WTC11 (cell line): ENCODE data around the gene ADARB2. TPM values are rescaled to one million over a fixed set of nuclear protein-coding genes. Genes with fewer than 3 reads are reported as not detected.

Source experiments
- ATAC-seq: fragments of 200-7000 bp; cut with Tn5 transposase; 2 replicates; pipeline ENCODE4 v1.10.0; 2021; ENCODE audit warnings: mild to moderate bottlenecking, moderate library complexity
- CTCF ChIA-PET: fragments of 300-600 bp; sonication (Branson Sonifier 250); formaldehyde crosslinking; loops from one replicate; lab custom pipeline; 2021; ENCODE audit warnings: antibody characterized with exemption; lab: Charles Lee
- POLR2A ChIA-PET: fragments of 350-600 bp; sonication (Branson Sonifier 250); formaldehyde crosslinking; loops from one replicate; lab custom pipeline; 2021; ENCODE audit warnings: antibody characterized with exemption; lab: Charles Lee
- DNase-seq: peaks from one replicate; pipeline ENCODE4 v3.0.0; 2021; ENCODE audit warnings: low spot score
- H3K27ac Mint-ChIP-seq: 2 replicates; pipeline ENCODE4 v1.8.0; 2021; ENCODE audit warnings: mixed read lengths
- H3K27me3 Mint-ChIP-seq: 2 replicates; pipeline ENCODE4 v1.8.0; 2021; ENCODE audit warnings: low read depth, mild to moderate bottlenecking, moderate library complexity, mixed read lengths
- H3K36me3 Mint-ChIP-seq: 2 replicates; pipeline ENCODE4 v1.8.0; 2021; ENCODE audit warnings: mixed read lengths
- H3K4me1 Mint-ChIP-seq: 2 replicates; pipeline ENCODE4 v1.8.0; 2022; ENCODE audit warnings: mixed read lengths
- H3K4me3 Mint-ChIP-seq: 2 replicates; pipeline ENCODE4 v1.8.0; 2021; ENCODE audit warnings: mild to moderate bottlenecking, moderate library complexity, mixed read lengths
- H3K9me3 Mint-ChIP-seq: 2 replicates; pipeline ENCODE4 v1.8.0; 2021; ENCODE audit warnings: mixed read lengths
- ATF1 ChIP-seq: sonication (generic); formaldehyde crosslinking; IDR thresholded peaks from 2 replicates; pipeline ENCODE4 v1.8.1; 2023; ENCODE audit warnings: mild to moderate bottlenecking, moderate library complexity, missing genetic modification reagents
- CREM ChIP-seq: sonication (generic); formaldehyde crosslinking; IDR thresholded peaks from 2 replicates; pipeline ENCODE4 v1.8.1; 2022; ENCODE audit warnings: mild to moderate bottlenecking, missing genetic modification reagents, moderate library complexity
- EMX1 ChIP-seq: fragments of 250-450 bp; sonication (Bioruptor Pico); IDR thresholded peaks from 2 replicates; pipeline ENCODE4 v1.8.0; 2021; ENCODE audit warnings: mild to moderate bottlenecking
- GTF2I ChIP-seq: fragments of 250-450 bp; sonication (Bioruptor Pico); conservative IDR thresholded peaks from 2 replicates; pipeline ENCODE4 v1.4.0; 2021; ENCODE audit warnings: mild to moderate bottlenecking
- JAZF1 ChIP-seq: fragments of 250-450 bp; sonication (Bioruptor Pico); IDR thresholded peaks from 2 replicates; pipeline ENCODE4 v1.9.0; 2021; ENCODE audit warnings: moderate library complexity, mild to moderate bottlenecking, inconsistent platforms
- KAT7 ChIP-seq: sonication (generic); formaldehyde crosslinking; IDR thresholded peaks from 2 replicates; pipeline ENCODE4 v1.8.1; 2023; ENCODE audit warnings: missing genetic modification reagents, mild to moderate bottlenecking, borderline replicate concordance
- NFYB ChIP-seq: sonication (generic); formaldehyde crosslinking; conservative IDR thresholded peaks from 2 replicates; pipeline ENCODE4 v1.8.0; 2022; ENCODE audit warnings: low read depth, missing genetic modification reagents
- OVOL2 ChIP-seq: fragments of 250-450 bp; sonication (Bioruptor Pico); IDR thresholded peaks from 2 replicates; pipeline ENCODE4 v1.9.0; 2021; ENCODE audit warnings: mild to moderate bottlenecking, borderline replicate concordance
- SMAD3 ChIP-seq: sonication (generic); formaldehyde crosslinking; IDR thresholded peaks from 2 replicates; pipeline ENCODE4 v1.8.0; 2022; ENCODE audit warnings: missing genetic modification reagents, mild to moderate bottlenecking, borderline replicate concordance
- TCF7 ChIP-seq: sonication (generic); formaldehyde crosslinking; IDR thresholded peaks from 2 replicates; pipeline ENCODE4 v1.8.0; 2022; ENCODE audit warnings: mild to moderate bottlenecking, low read depth, missing genetic modification reagents, moderate library complexity
- ZNF121 ChIP-seq: sonication (generic); formaldehyde crosslinking; IDR thresholded peaks from 2 replicates; pipeline ENCODE4 v1.8.0; 2023; ENCODE audit warnings: missing genetic modification reagents
- ZNF263 ChIP-seq: sonication (generic); formaldehyde crosslinking; IDR thresholded peaks from 2 replicates; pipeline ENCODE4 v1.8.1; 2022; ENCODE audit warnings: low read depth, mild to moderate bottlenecking, moderate library complexity, missing genetic modification reagents
- ZNF416 ChIP-seq: fragments of 250-450 bp; sonication (Bioruptor Pico); IDR thresholded peaks from 2 replicates; pipeline ENCODE4 v1.9.0; 2021; ENCODE audit warnings: mild to moderate bottlenecking, inconsistent platforms
- total RNA-seq: library from RNA; stranded (reverse); gene quantifications from 3 replicates; pipeline ENCODE4 v1.2.3, GENCODE V29; 2021
- TF ChIP-seq, protein P1 (sequence below): sonication (generic); formaldehyde crosslinking; IDR thresholded peaks from 2 replicates; pipeline ENCODE4 v1.8.0; 2023; ENCODE audit warnings: missing genetic modification reagents
- TF ChIP-seq, protein P2 (sequence below): sonication (generic); formaldehyde crosslinking; IDR thresholded peaks from 2 replicates; pipeline ENCODE4 v1.8.1; 2023; ENCODE audit warnings: mild to moderate bottlenecking, missing genetic modification reagents, moderate library complexity
- TF ChIP-seq, protein P3 (sequence below): sonication (generic); formaldehyde crosslinking; IDR thresholded peaks from 2 replicates; pipeline ENCODE4 v1.8.1; 2023; ENCODE audit warnings: mild to moderate bottlenecking, missing genetic modification reagents
- TF ChIP-seq, protein P4 (sequence below): fragments of 250-450 bp; sonication (Bioruptor Pico); conservative IDR thresholded peaks from 2 replicates; pipeline ENCODE4 v1.9.0; 2021; ENCODE audit warnings: mild to moderate bottlenecking
- TF ChIP-seq, protein P5 (sequence below): sonication (generic); formaldehyde crosslinking; IDR thresholded peaks from 2 replicates; pipeline ENCODE4 v1.8.0; 2022; ENCODE audit warnings: mild to moderate bottlenecking, missing genetic modification reagents
- TF ChIP-seq, protein P6 (sequence below): sonication (generic); formaldehyde crosslinking; IDR thresholded peaks from 2 replicates; pipeline ENCODE4 v1.8.1; 2022; ENCODE audit warnings: mild to moderate bottlenecking, missing genetic modification reagents, moderate library complexity, borderline replicate concordance
- TF ChIP-seq, protein P7 (sequence below): sonication (generic); formaldehyde crosslinking; IDR thresholded peaks from 2 replicates; pipeline ENCODE4 v1.8.1; 2023; ENCODE audit warnings: mild to moderate bottlenecking, moderate library complexity, missing genetic modification reagents
- TF ChIP-seq, protein P8 (sequence below): fragments of 250-450 bp; sonication (Bioruptor Pico); IDR thresholded peaks from 2 replicates; pipeline ENCODE4 v1.9.0; 2021; ENCODE audit warnings: mild to moderate bottlenecking, borderline replicate concordance

Gene ADARB2
- total RNA-seq, 1 experiment from 2014 or later = 3.7 TPM

DNA sequence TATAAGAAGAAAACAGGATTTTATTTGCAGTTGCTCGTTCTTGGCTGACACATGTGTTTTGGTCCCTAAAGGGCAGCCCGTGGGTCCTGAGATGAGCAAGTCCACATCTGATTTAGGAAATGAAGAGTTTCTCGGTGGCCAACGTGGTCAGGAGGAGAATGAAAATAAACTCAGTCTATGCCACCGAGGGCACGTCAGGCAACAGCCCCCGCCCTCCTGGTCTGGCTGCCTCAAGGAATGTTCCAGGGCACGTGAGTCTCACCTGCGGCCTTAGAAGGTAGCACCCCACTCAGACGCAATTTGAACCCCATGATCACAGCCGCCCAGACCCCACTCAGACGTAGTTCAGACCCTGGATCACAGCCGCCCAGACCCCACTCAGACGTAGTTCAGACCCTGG is 197.2 kb downstream of the ADARB2 start:
- TF ChIP-seq KAT7 (no peak), ZNF416 (no peak), TCF7 (CRISPR knock-in tag) (no peak), JAZF1 (CRISPR knock-in tag) (no peak), ZNF263 (CRISPR knock-in tag) (no peak), ZNF121 (CRISPR knock-in tag) (no peak), CREM (CRISPR knock-in tag) (no peak), EMX1 (CRISPR knock-in tag) (no peak), GTF2I (CRISPR knock-in tag) (no peak)
- TF ChIP-seq, protein P1, sequence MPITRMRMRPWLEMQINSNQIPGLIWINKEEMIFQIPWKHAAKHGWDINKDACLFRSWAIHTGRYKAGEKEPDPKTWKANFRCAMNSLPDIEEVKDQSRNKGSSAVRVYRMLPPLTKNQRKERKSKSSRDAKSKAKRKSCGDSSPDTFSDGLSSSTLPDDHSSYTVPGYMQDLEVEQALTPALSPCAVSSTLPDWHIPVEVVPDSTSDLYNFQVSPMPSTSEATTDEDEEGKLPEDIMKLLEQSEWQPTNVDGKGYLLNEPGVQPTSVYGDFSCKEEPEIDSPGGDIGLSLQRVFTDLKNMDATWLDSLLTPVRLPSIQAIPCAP (CRISPR knock-in tag) = no peak
- TF ChIP-seq, protein P2, sequence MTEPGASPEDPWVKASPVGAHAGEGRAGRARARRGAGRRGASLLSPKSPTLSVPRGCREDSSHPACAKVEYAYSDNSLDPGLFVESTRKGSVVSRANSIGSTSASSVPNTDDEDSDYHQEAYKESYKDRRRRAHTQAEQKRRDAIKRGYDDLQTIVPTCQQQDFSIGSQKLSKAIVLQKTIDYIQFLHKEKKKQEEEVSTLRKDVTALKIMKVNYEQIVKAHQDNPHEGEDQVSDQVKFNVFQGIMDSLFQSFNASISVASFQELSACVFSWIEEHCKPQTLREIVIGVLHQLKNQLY (CRISPR knock-in tag) = no peak
- TF ChIP-seq, protein P3, sequence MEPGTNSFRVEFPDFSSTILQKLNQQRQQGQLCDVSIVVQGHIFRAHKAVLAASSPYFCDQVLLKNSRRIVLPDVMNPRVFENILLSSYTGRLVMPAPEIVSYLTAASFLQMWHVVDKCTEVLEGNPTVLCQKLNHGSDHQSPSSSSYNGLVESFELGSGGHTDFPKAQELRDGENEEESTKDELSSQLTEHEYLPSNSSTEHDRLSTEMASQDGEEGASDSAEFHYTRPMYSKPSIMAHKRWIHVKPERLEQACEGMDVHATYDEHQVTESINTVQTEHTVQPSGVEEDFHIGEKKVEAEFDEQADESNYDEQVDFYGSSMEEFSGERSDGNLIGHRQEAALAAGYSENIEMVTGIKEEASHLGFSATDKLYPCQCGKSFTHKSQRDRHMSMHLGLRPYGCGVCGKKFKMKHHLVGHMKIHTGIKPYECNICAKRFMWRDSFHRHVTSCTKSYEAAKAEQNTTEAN (CRISPR knock-in tag) = no peak
- TF ChIP-seq, protein P4, sequence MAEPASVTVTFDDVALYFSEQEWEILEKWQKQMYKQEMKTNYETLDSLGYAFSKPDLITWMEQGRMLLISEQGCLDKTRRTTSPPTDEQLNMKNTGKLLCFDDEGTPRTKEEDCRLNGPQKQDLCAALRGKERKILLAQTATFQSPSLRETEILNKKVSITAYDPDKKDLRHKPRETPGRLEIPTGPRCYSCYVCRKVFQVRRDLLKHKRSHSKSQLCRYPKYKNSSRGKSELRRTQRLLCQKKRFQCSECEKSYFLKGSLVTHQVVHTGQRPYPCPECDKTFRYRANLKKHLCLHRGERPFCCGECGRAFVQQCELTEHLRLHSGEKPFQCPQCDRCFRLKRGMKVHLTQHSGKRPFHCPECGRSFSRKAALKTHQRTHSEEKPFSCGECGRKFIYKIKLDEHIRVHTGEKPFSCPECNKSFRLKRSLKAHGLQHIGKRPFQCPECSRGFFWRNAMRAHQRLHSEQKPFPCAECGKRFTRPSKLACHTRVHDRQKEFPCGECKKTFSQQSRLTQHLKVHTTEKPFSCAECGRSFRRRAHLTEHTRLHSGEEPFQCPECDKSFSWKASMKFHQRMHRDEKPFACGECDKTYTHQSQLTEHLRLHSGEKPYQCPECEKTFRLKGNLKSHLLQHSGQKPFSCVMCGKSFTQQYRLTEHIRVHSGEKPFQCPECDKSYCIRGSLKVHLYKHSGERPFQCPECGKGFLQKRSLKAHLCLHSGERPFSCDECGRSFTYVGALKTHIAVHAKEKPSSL (CRISPR knock-in tag) = no peak
- TF ChIP-seq, protein P5, sequence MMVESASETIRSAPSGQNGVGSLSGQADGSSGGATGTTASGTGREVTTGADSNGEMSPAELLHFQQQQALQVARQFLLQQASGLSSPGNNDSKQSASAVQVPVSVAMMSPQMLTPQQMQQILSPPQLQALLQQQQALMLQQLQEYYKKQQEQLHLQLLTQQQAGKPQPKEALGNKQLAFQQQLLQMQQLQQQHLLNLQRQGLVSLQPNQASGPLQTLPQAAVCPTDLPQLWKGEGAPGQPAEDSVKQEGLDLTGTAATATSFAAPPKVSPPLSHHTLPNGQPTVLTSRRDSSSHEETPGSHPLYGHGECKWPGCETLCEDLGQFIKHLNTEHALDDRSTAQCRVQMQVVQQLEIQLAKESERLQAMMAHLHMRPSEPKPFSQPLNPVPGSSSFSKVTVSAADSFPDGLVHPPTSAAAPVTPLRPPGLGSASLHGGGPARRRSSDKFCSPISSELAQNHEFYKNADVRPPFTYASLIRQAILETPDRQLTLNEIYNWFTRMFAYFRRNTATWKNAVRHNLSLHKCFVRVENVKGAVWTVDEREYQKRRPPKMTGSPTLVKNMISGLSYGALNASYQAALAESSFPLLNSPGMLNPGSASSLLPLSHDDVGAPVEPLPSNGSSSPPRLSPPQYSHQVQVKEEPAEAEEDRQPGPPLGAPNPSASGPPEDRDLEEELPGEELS (CRISPR knock-in tag) = no peak
- TF ChIP-seq, protein P6, sequence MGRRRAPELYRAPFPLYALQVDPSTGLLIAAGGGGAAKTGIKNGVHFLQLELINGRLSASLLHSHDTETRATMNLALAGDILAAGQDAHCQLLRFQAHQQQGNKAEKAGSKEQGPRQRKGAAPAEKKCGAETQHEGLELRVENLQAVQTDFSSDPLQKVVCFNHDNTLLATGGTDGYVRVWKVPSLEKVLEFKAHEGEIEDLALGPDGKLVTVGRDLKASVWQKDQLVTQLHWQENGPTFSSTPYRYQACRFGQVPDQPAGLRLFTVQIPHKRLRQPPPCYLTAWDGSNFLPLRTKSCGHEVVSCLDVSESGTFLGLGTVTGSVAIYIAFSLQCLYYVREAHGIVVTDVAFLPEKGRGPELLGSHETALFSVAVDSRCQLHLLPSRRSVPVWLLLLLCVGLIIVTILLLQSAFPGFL (CRISPR knock-in tag) = no peak
- Mint-ChIP-seq H3K9me3 (no peaks in the 10 kb centered on the region), H3K4me3 (no peak overlapping the region), H3K36me3 (no peaks in the 10 kb centered on the region), H3K4me1 (no peaks in the 10 kb centered on the region), H3K27ac (no peak overlapping the region), H3K27me3 (no peaks in the 10 kb centered on the region)
- ChIA-PET POLR2A (no interaction called here), CTCF (no interaction called here)
- ATAC-seq (no peak), DNase-seq (peak; percentile 3)

DNA sequence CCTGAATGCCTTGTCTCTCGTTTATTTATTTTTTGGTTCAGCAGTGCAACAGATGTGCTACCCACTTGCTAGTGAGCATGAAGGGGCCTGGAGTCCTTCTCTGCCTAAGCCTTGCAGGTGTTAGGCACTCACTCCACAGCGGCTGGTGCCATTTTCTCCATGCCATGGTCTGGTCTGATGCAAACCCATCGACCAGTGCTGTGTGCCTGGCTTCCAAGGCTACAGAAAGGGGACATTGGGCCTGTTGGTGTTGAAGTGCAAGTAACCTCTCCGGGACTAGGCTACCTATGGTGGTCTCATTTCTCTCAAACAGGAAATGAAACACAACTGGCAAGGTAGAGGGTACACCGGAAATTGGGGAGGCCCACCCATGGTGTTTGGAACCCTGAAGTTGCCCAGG is 198.1 kb downstream of the ADARB2 start:
- DNase-seq (peak; percentile 7), ATAC-seq (no peak)
- ChIA-PET CTCF (no interaction called here), POLR2A (no interaction called here)
- no peaks in the 10 kb centered on the region for H3K9me3 Mint-ChIP-seq
- no peaks in the 10 kb centered on the region for H3K4me1 Mint-ChIP-seq
- H3K4me3 Mint-ChIP-seq = no peak overlapping the region
- H3K36me3 Mint-ChIP-seq = no peaks in the 10 kb centered on the region
- no peak overlapping the region for H3K27ac Mint-ChIP-seq
- H3K27me3 Mint-ChIP-seq = no peaks in the 10 kb centered on the region
- TF ChIP-seq SMAD3 (CRISPR knock-in tag) (no peak), ATF1 (CRISPR knock-in tag) (no peak), ZNF416 (no peak), OVOL2 (CRISPR knock-in tag) (no peak), NFYB (CRISPR knock-in tag) (no peak)
- TF ChIP-seq, protein P1 (CRISPR knock-in tag) = no peak
- TF ChIP-seq, protein P7, sequence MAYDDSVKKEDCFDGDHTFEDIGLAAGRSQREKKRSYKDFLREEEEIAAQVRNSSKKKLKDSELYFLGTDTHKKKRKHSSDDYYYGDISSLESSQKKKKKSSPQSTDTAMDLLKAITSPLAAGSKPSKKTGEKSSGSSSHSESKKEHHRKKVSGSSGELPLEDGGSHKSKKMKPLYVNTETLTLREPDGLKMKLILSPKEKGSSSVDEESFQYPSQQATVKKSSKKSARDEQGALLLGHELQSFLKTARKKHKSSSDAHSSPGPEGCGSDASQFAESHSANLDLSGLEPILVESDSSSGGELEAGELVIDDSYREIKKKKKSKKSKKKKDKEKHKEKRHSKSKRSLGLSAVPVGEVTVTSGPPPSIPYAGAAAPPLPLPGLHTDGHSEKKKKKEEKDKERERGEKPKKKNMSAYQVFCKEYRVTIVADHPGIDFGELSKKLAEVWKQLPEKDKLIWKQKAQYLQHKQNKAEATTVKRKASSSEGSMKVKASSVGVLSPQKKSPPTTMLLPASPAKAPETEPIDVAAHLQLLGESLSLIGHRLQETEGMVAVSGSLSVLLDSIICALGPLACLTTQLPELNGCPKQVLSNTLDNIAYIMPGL (CRISPR knock-in tag) = no peak
- TF ChIP-seq, protein P8, sequence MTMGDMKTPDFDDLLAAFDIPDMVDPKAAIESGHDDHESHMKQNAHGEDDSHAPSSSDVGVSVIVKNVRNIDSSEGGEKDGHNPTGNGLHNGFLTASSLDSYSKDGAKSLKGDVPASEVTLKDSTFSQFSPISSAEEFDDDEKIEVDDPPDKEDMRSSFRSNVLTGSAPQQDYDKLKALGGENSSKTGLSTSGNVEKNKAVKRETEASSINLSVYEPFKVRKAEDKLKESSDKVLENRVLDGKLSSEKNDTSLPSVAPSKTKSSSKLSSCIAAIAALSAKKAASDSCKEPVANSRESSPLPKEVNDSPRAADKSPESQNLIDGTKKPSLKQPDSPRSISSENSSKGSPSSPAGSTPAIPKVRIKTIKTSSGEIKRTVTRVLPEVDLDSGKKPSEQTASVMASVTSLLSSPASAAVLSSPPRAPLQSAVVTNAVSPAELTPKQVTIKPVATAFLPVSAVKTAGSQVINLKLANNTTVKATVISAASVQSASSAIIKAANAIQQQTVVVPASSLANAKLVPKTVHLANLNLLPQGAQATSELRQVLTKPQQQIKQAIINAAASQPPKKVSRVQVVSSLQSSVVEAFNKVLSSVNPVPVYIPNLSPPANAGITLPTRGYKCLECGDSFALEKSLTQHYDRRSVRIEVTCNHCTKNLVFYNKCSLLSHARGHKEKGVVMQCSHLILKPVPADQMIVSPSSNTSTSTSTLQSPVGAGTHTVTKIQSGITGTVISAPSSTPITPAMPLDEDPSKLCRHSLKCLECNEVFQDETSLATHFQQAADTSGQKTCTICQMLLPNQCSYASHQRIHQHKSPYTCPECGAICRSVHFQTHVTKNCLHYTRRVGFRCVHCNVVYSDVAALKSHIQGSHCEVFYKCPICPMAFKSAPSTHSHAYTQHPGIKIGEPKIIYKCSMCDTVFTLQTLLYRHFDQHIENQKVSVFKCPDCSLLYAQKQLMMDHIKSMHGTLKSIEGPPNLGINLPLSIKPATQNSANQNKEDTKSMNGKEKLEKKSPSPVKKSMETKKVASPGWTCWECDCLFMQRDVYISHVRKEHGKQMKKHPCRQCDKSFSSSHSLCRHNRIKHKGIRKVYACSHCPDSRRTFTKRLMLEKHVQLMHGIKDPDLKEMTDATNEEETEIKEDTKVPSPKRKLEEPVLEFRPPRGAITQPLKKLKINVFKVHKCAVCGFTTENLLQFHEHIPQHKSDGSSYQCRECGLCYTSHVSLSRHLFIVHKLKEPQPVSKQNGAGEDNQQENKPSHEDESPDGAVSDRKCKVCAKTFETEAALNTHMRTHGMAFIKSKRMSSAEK (CRISPR knock-in tag) = no peak
